HL-60 (cell line): ENCODE measurements around the gene MT1B.

Experiments used
- DNase-seq, 2 experiments: peaks; one replicate each; pipeline ENCODE4 v3.0.0-alpha.2; 2010 to 2020; ENCODE audit warnings: low read depth in 1 of 2, low spot score in 1 of 2
- H3K27ac ChIP-seq: fragments of 250-450 bp; sonication (Bioruptor Pico); replicated peaks from 2 replicates; pipeline ENCODE4 v1.5.1; 2020; ENCODE audit warnings: mild to moderate bottlenecking, moderate library complexity
- H3K27me3 ChIP-seq: fragments of 250-450 bp; sonication (Bioruptor Pico); 2 replicates; pipeline ENCODE4 v1.5.1; 2021; ENCODE audit warnings: mild to moderate bottlenecking, moderate library complexity; ENCODE audit not compliant: insufficient read depth, poor library complexity, severe bottlenecking
- H3K4me3 ChIP-seq: replicated peaks from 2 replicates; pipeline ENCODE4 v1.5.1; 2011; ENCODE audit warnings: mild to moderate bottlenecking, control low read depth, low read length; ENCODE audit not compliant: insufficient read depth
- CTCF ChIP-seq: IDR thresholded peaks from one replicate; pipeline ENCODE4 v1.5.1; 2011; ENCODE audit warnings: low read length, control low read depth, inconsistent platforms; ENCODE audit not compliant: insufficient read depth
- GABPA ChIP-seq: IDR thresholded peaks from 2 replicates; pipeline ENCODE4 v1.6.1; 2012; ENCODE audit warnings: low read depth
- POLR2AphosphoS5 ChIP-seq: IDR thresholded peaks from 2 replicates; pipeline ENCODE4 v1.6.1; 2012; ENCODE audit warnings: low read depth
- REST ChIP-seq: IDR thresholded peaks from 2 replicates; pipeline ENCODE4 v1.6.1; 2012; ENCODE audit warnings: low read depth; ENCODE audit not compliant: insufficient replicate concordance
- SPI1 ChIP-seq: IDR thresholded peaks from 2 replicates; pipeline ENCODE4 v1.6.1; 2012; ENCODE audit warnings: low read depth, mild to moderate bottlenecking, borderline replicate concordance

MT1B gene

DNA sequence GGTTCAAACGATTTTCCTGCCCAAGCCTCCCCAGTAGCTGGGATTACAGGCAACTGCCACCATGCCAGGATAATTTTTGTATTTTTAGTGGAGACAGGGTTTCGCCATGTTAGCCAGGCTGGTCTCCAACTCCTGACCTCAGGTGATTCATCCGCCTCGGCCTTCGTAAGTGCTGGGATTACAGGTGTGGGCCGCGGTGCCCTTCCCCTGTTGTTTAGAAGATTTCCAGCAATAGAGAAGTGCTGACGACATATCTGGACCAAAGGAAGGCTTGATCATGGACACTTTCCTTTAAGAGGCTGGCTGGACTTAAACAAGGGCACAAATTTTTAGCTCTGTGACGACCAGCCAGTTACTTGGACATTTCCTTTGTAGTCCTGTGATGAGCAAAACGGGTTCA is 20.5 kb upstream of the MT1B start:
- DNase-seq = no peak
- Histone ChIP-seq H3K4me3 (no peak overlapping the region), H3K27me3 (peaks cover 58% of the 10 kb centered on the region), H3K27ac (no peak overlapping the region)
- TF ChIP-seq GABPA = no peak
- TF ChIP-seq CTCF = no peak
- TF ChIP-seq REST = no peak
- TF ChIP-seq POLR2AphosphoS5 = no peak
- TF ChIP-seq SPI1 = no peak

DNA sequence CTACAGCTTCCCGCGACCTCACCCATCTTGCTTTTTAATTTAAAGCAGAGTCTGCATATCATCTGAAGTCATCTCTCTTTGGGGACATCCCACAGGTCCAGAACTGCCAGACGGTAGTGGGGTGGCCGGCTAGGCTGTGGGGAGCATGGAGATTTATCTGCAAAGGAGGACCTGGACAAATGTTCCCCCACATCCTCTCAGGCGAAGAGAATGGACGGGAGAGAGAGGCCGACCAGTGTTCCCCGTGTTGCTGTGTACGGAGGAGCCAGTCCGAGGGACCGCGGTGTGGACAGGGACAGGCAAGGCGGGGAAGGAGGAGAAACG is 19.9 kb upstream of the MT1B start:
- no peak overlapping the region for H3K27ac ChIP-seq
- peaks cover 60% of the 10 kb centered on the region for H3K27me3 ChIP-seq
- H3K4me3 ChIP-seq = peak overlapping the region; percentile 39
- DNase-seq = no peak
- TF ChIP-seq GABPA (no peak), SPI1 (no peak), CTCF (no peak)

- Histone ChIP-seq H3K27ac (no peak within 1 kb of the TSS), H3K27me3 (peaks cover 64% of the 10 kb centered on the region), H3K4me3 (peak within 1 kb of the TSS; percentile 39)
- DNase-seq = no peak
- TF ChIP-seq REST (no peak), CTCF (no peak), SPI1 (no peak), POLR2AphosphoS5 (no peak), GABPA (no peak)
These were observed 19.4 kb upstream of the MT1B start, which contains the start of gene MT1M for GRCh38 chr16:56632156-56632847. Gene MT1M, plus strand, starts transcription at chr16:56632659. Its CDS starts 73 bp downstream, at chr16:56632732.

- Histone ChIP-seq H3K27me3 (peaks cover 70% of the 10 kb centered on the region), H3K4me3 (no peak overlapping the region), H3K27ac (no peak overlapping the region)
- DNase-seq = no peak
- TF ChIP-seq POLR2AphosphoS5 (no peak), CTCF (no peak)
These were observed 18.8 kb upstream of the MT1B start for GRCh38 chr16:56632848-56633365.
